NCI-H2029 treated with DMSO at 0.1 percent for 48 hours (cell line): ENCODE measurements around the gene SGSM2.

Experiments
- DNase-seq: peaks from one replicate; lab custom pipeline; 2025; lab: John Stamatoyannopoulos, UW

SGSM2 gene

DNA sequence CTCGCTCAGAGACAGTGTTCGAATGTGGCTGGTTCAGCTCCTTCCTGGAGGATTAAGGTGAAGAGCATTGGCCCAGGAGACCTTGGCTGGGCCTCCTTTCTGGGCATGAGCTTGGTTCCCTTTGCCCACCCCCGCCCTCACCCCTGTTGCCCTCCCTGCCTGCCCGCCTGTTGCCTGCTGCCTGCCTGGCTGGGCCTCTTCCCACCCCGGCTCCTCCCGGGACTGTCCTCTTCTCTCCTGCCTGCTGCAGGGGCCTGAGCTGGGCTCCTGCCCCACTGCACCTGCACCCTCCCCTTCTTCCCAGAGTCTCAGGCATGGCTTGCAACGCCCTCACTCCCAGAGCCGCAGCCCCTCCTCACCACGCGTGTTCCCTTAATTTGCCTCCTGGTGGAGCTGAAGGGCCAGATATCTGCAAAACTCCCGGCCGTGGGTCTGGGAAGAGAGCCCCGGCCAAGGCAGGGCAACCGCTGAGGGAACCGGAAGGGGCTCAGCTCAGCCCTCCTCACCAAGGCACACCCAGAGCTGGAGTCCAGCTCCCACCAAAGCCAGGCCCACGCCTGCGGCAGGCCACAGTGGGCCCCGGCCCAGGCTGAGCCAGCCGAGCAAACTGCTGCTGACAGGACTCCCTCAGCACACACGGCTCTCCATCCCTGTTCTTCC lies 32.4 kb downstream of the SGSM2 start:
- DNase-seq, result no peak

DNA sequence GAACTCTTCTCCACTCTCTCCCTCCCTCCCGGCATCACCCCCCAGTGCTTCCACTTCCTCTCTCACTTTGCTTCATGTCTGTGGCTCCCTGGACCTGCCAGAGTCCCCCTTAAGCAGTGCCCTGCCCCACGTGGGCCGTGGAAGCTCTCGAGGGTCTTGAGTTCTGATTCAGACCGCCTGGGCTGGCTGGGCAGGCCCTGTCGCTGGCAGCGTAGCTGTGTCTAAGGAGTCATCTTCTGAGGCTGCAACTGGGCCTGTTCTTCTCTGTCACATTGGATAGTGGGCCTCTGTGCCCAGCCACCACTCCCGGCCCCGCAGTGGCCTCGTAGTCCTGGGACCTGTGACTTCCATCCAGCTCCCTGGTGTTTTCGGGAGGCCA lies 32.9 kb downstream of the SGSM2 start:
- no peak for DNase-seq

DNA sequence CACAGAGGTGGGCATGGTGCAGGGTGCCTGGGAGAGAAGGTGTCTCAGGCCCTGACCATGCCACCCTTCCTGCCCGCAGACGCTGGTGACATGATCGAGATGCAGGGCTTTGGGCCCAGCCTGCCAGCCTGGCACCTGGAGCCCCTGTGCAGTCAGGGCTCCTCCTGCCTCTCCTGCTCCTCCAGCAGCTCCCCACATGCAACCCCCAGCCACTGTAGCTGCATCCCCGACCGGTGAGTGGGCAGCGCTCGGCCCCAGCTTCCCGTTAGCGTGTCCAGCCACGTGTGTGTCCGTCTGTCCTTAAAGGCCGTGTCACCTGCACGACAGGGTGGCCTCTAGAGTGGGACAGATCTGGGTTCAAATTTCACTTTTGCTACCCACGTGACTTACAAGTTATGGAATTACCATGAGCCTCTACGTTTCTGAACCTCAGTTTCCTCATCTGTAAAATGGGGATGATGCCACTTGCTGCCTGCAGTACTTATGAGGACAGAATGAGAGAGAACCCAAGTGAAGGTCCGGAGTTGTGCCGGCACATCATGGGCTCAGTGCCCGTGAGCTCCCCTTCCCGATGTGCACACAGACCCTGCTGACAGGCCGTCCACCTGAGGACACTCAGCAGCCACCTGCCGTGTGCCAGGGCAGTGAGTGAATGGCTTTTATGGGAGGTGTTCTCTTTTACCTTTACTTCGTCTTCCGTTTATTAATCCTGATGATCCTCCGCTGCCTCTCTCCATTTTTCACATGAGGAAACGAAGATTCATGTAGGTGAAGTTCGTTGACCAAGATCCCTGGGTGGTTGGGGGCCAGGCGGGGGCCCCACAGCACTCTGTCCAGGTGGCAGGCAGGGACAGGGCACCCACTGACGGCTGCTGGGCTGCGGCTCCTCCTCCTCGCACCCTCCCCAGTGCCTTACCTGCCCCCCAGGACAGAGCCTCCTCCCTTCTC lies 34.2 kb downstream of the SGSM2 start:
- DNase-seq, result no peak

DNA sequence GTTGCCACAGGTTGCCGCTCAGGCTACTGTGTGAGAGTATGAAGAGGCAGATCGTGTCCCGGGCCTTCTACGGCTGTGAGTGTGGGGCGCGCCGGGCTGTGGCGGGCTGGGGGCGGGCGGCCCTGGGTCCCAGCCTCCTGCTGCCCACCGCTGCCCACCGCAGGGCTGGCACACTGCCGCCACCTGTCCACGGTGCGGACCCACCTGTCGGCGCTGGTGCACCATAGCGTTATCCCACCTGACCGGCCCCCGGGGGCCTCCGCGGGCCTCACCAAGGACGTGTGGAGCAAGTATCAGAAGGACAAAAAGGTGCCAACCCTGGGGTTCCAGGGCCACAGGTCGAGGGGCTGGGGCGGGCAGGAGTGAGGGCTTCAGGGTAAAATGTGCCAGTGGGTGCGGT lies 34.9 kb downstream of the SGSM2 start:
- DNase-seq, result no peak

DNA sequence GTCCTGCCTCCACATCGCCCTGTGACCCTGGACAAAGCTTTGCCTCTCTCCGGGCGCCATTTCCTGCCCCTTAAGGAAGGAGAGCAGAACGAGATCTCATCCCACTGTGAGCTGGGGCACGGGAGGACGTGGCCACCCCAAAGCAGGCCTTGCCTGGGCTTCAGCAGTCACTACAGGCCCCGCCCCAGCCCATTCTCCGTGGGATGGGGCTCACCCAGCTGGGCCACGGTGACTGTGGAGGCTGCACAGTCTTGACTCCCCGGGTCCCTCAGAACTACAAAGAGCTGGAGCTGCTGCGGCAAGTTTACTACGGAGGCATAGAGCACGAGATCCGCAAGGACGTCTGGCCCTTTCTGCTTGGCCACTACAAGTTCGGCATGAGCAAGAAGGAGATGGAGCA lies 35.4 kb downstream of the SGSM2 start:
- no peak for DNase-seq

DNA sequence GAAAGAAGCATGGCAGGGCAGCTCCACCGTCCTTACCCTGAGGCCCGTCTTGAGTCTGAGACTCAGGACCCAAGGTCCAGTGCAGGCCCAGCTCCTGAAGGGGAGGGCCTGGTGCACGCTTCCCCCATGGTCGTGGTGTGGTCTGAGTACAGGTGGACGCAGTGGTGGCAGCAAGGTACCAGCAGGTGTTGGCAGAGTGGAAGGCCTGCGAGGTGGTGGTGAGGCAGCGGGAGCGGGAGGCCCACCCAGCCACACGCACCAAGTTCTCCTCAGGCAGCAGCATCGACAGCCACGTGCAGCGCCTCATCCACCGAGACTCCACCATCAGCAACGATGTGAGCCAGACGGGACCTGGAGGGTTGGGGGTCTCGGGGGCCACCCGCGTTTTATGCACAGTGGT lies 35.9 kb downstream of the SGSM2 start:
- no peak for DNase-seq

DNA sequence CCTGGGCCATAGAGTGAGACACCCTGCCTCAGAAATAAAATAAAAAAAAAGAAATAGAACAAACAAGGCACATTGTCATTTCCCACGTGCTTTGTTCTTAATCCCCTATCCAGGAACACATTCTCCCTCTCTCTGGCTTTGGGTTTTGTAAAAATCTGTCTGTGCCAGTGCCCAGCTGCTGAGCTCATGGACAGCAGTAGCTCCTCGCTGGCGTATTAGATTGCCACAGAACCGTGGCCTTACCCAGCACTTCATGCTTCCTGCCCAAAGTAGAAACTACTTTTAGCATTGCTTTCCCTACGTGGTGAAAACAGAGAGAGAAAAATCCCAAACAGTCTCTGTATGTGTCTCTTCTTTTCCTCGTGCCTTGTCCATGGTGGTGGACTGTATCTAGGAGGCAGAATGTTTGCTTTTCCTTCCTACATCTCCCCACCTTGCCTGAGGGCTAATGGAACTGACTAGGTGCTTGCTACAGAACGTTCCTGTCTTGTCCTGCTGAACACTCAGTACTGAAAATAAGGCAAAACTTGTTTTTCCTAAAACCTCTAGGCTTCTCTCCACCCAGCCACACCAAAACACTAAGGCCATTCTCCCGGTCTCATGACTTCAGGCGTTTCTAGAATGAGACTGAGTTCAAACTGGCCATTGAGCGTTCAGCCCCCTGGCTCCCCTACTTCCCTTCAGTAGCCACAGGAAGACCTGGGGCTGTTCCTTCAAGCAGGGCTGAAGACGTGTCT lies 37.4 kb downstream of the SGSM2 start:
- DNase-seq, result no peak

DNA sequence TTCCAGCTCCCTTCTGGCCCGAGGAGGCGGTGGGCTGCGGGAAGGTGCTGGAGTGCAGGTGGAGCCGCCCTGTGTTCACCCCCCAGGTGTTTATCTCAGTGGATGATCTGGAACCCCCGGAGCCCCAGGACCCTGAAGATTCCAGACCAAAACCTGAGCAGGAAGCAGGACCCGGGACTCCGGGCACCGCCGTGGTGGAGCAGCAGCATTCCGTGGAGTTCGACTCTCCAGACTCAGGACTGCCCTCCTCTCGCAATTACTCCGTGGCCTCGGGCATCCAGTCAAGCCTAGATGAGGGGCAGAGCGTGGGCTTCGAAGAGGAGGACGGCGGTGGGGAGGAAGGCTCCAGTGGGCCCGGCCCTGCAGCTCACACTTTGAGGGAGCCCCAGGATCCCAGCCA lies 38.1 kb downstream of the SGSM2 start:
- DNase-seq, result no peak

DNA sequence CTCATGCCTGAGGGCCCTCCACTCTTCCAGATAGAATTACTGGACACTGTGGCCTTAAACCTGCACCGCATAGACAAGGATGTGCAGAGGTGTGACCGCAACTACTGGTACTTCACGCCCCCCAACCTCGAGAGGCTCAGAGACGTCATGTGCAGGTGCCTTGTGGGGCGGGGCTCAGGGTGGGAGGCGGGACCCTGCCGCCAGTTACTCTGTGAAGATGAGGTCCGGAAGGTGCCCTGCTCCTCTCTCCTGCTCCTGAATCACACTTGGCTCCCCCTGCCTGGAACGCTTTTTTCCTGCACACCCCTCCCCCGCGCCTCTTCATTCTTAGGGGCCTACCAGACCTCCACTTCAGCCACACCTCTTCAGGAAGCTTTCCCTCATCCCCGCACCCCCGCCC lies 38.8 kb downstream of the SGSM2 start:
- DNase-seq, result no peak

DNA sequence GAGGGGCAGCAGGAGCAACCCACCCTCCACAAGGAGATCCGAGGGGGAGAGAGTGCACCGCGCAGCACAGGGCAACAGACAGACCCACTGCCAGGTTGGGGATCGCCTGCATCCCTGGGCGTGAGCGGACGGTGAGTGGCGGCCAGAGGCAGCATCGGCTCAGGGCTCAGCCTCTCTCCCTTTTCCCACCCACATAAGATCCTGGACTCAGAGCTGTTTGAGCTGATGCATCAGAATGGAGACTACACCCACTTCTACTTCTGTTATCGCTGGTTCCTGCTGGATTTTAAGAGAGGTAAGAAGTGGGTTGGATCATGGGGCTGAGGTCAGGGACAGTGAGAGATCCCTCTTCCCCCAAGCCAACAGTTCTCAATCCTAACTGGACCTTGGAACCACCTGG lies 40.4 kb downstream of the SGSM2 start:
- no peak for DNase-seq

DNA sequence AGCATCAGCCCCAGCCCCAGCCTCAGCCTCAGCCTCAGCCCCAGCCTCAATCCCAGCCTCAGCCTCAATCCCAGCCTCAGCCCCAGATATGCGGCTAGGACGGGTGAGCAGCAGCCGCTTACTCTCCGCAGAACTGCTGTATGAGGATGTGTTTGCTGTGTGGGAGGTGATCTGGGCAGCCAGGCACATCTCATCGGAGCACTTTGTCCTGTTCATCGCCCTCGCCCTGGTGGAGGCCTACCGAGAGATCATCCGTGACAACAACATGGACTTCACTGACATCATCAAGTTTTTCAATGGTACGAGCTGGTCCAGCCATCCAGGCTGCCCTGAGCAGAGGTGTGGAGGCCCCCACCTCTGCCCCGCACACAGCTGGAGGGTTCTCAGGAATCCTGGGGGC lies 41.6 kb downstream of the SGSM2 start:
- no peak for DNase-seq

DNA sequence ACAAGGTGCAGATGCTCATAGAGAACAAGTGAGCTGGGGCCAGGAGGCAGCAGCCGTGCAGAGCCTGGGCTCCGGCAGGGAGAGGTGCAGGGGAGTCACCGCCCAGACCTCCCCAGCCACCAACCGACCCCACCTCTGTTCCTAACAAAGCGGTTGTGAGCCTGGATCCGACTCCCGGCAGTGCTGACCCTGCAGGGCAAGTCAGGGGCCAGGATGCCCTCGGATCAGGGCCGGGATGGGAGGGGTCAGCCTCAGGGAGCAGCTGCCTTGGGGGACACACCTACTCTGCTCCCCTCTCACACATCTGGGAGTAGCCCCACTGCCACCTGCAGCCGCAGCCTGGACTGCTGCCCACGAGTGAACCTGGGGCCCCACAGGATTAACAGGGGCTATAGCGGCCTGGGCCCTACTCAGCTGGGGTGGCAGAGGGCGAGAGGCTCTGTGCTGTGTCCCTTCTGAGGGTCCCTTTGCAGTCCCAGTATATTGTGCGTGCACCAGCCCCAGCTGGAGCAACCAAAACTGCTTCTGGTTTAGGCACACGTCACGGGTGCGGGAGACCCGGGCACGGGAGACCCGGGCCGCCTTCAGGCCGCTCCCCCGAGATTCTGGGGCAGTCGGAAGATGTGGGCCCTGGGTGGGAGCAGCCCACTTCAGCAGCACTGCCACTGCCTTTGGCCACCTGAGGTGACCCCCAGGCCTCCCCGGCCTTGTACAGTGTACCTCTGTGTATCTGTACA lies 42.4 kb downstream of the SGSM2 start:
- no peak for DNase-seq

DNA sequence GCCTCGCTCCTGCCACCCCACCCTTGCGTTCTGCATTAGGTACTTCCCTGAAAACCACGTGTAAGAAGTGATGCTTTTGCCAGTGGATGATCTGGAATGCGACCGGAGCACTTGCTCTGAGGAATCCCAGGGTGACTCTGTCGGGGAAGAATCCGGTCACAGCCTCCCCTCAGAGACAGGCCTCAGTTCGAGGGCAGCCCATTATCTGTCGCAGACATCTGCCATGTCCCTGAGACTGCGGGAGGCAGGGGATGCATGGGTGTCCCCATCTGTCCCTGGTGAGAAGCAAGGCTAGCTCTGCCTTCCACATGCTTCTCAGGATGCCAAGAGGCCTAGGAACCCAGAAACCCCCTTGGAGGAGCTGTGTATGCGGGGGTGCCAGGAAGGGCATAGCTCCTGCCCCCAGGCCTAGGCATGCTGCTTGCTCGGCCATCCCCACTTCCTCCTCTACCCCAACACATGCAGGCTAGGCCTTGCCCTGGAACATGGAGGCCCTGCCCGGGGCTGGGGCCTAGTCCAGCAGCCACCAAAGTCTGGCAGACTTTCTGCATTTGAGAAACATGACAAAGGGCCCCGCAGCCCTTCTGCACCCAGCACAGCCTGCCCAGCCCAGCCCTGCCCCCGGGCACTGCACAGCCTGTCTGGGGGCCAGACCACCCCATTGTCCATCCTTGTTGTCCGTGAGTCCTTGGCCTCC lies 43.1 kb downstream of the SGSM2 start:
- DNase-seq, result no peak

DNA sequence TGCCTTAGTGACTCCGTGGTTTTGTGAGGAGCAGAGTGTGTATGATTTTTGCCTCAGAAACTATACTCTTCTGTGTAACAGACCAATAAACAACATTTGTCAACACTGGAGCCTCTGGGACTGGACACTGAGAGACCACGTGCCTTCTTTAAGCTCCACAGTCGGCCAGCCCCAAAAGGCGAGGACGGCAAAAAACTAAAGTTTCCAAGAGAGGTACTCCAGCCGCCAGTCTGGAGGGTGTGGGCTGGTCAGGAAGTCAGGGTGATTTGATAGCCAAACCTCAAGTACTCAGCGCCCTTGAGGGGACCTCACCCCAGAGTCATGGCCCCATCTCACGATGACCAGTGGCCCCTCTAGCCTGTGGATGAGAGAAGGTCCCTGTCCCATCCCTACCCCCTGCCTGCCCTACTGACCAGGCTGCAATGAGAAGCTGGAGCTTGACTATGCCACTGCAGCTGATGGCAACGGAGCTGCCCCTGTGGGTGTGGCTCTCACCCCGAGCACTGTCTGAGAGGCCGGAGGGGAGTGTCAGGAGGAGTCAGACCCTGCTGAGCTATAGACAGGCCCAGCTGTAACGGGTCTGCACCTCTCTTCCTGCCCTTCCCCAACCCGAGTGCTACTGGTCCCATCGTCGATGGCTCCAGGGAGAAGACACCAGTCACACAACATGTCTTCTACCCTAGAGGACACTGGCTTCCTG lies 43.8 kb downstream of the SGSM2 start:
- DNase-seq, result no peak

DNA sequence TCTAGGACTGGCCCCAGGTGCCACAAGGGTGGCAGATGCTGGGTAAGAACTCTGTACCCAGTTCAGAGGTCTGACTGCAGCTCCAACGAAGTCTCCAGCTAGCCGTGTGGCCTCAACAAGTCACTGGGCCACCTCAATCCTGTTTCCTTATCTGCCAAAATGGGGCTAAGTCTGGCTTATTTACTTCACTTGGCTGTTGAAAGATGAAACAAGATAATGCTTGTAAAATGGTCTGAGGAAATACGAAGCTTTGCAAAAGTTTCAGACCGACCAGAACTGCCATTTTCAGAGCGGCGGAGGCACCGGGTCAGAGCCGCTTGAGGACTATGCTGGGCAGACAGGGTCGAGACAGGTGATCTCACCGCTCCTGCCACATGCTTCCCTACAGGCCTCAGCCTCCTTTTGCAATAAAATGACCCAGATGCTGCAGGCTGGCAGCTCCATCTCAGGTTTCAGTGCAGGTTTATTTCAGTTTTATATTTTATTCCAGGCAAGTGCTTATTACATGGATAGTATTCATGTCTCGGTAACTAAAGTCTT lies 46.4 kb downstream of the SGSM2 start:
- no peak for DNase-seq

DNA sequence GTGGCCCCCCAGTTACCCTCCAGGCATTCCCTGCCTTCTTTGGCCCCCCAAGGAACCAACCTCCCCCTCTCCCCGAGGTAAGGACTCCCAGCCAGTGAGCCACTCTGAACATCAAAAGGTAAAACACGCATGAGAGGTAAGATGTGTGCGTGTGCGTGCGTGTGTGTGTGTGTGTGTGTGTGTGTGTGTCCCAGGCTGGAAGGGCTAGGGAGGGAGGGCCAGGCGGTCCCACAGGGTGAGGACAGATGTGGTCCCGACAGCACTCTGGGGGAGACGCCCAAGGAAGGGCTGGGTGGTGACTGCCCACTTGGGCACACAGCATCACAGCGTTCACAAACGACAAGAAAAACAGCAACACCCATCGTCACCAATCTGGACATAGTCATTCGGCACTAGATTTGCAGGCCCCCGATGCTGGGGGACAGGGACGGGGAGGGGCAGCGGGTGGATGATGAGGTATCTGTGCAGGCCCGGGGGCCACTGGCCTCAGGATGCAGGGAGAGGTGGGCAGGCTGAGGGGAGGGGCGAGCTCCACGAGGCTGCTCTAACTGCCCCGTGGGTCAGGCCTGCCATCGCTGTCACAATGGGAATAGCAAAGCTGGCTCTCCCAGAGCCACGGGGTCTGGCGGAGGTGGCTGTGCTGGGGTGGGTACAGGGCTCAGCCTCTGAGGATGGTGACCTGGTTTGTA lies 47.3 kb downstream of the SGSM2 start:
- no peak for DNase-seq

DNA sequence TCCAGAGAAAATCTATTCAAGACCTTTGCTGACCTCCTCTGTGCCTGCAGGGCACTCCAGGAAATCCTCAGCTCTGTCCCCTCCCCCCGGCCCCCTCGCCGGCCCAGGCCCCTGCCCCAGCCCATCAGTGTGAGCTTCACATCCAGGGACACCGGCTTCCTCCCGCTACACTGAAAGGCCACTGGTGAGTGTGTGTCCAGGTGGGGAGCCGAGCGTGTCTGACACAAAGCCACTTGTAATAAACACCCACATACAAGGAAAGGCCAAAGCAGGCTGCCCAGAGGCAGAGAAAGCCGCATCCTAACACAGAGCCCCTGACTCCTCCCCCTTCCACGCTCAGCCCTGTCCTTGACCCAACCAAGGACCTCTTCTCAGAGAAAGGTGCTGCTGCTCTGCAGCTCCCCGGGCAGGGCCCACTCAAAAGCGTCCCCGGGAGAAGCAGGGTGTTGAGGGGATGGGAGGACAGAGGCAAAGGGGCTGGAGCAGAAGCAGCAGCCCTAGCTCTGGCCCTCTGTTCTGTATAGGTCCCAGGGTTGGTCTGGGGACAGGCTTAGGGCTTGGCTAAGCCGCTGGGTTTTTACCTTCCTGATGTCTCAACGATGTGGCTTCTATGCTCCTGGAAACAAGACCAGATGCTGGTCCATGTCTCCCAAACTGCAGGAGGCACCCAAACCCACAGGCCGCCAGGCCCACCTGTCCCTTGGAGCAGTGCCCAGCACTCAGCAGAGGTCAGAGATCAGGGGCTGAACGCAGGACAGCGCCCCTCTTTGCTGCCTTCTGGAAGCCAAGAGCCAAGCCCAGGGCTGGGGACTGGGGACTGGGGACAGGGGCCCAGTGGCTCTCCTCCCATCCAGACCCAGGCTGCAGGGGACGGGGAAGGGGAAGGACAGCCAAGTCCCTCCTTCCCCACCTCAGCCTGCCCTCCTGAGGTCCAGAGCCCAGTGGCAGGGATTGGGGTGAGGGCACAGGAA lies 48.2 kb downstream of the SGSM2 start:
- no peak for DNase-seq

DNA sequence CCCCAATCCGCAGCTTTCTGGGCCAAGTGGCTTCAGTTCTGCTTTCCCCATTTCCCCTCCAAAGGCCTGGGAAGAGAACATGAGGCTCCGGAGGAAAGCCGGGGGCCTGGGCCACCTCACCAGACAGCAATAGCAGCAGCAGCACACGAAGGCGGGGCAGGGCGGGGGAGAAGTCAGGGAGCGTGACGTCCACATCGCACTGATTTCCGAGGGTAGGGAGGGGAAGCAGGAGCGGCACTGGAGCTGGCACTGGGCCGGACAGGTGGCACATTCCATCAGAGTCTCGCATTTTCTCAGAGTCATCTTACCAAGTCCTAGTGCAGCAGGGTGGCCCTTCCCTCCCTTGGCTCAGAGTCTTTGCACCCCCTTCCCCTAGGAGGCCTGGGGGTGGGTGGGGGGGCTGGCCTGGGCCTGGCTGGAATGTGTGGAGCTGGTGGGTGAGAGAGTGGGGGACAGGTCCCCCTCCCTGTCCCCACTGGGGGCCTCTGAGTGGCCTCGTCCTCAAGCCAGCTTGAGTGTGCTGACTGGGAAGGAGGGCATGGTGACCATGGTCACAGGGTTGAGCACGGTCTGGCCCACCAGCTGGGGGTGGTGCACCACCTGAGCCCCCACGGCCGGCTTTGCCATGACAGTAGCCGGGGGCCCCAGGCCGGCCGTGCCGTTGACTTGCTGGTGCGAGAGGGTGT lies 49.2 kb downstream of the SGSM2 start:
- no peak for DNase-seq
